ENCODE measurements around the gene ACOT8.

GRCh38 chr20:45827030-45827652 is 30.1 kb downstream of the ACOT8 start, which contains the start of gene TNNC2:
- no peak for TF ChIP-seq POLR2A (IDR thresholded peaks at IDR 0.05)
- TF ChIP-seq CTCF (IDR thresholded peaks at IDR 0.05): no peak

All from Peyer's patch (tissue), 4 donors.